HEK293T (cell line): Measurements from ENCODE around the gene KIF12.

ENCODE experiments used
- ARNT ChIP-seq: fragments of 450-650 bp; IDR thresholded peaks from 2 replicates; pipeline ENCODE4 v1.6.1; 2017; ENCODE audit warnings: mild to moderate bottlenecking
- BHLHE40 ChIP-seq: fragments of 450-650 bp; IDR thresholded peaks from 2 replicates; pipeline ENCODE4 v1.6.1; 2016; ENCODE audit warnings: mild to moderate bottlenecking, moderate library complexity, borderline replicate concordance
- FOXM1 ChIP-seq: fragments of 450-650 bp; IDR thresholded peaks from 2 replicates; pipeline ENCODE4 v1.6.1; 2017; ENCODE audit warnings: mild to moderate bottlenecking, borderline replicate concordance
- L3MBTL2 ChIP-seq: fragments of 450-650 bp; conservative IDR thresholded peaks from 2 replicates; pipeline ENCODE4 v1.6.1; 2016; ENCODE audit warnings: mild to moderate bottlenecking
- LEF1 ChIP-seq: fragments of 450-650 bp; IDR thresholded peaks from 2 replicates; pipeline ENCODE4 v1.6.1; 2017; ENCODE audit warnings: mild to moderate bottlenecking, borderline replicate concordance
- SP1 ChIP-seq: fragments of 450-650 bp; IDR thresholded peaks from 2 replicates; pipeline ENCODE4 v1.6.1; 2017
- TARDBP ChIP-seq: fragments of 450-650 bp; IDR thresholded peaks from 2 replicates; pipeline ENCODE4 v1.6.1; 2016
- TF ChIP-seq, protein P1 (sequence below): fragments of 450-650 bp; IDR thresholded peaks from 2 replicates; pipeline ENCODE4 v1.6.1; 2016

DNA sequence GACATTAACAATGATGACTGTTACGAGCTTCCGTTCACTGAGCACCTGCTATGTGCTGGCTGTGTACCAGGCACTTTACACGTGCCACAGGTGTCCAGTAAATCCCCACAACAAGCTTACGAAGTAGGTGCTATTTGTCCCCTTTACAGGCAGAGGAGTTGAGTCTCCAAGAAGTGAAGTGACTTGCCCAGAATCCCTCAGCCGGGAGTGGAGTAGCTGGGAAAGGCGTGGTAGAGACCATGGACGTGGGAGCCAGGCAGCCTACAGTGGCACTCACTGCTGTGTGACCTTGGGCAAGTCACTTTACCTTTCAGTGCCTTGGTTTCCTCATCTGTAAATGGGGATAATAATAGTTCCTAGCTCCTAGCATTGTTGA is 20.3 kb downstream of the KIF12 start:
- TF ChIP-seq ARNT: no peak
- no peak for TF ChIP-seq SP1
- TF ChIP-seq TARDBP: no peak
- no peak for TF ChIP-seq L3MBTL2
- no peak for TF ChIP-seq BHLHE40
- TF ChIP-seq LEF1: no peak
- TF ChIP-seq, protein P1, sequence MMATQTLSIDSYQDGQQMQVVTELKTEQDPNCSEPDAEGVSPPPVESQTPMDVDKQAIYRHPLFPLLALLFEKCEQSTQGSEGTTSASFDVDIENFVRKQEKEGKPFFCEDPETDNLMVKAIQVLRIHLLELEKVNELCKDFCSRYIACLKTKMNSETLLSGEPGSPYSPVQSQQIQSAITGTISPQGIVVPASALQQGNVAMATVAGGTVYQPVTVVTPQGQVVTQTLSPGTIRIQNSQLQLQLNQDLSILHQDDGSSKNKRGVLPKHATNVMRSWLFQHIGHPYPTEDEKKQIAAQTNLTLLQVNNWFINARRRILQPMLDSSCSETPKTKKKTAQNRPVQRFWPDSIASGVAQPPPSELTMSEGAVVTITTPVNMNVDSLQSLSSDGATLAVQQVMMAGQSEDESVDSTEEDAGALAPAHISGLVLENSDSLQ: no peak
- TF ChIP-seq FOXM1: no peak
